Coronary artery (tissue), 2 donors: ENCODE measurements around the gene DCBLD1.
"Not testable (repeated sequence)": the region's sequence is repeated elsewhere in the genome, so short reads cannot be mapped to it uniquely, and the experiment has no call there.

ENCODE experiments used
- DNase-seq: peaks from one replicate; pipeline ENCODE4 v3.0.0-alpha.2; 2017; ENCODE audit warnings: low spot score
- H3K27ac ChIP-seq, 2 donors: fragments of 200-600 bp; sonication (generic); one replicate each; pipeline ENCODE4 v1.5.1; 2016 to 2019
- H3K4me3 ChIP-seq: fragments of 200-600 bp; sonication (generic); 2 replicates; pipeline ENCODE4 v1.5.1; 2016; ENCODE audit warnings: mild to moderate bottlenecking, moderate library complexity
- CTCF ChIP-seq: fragments of 200-600 bp; sonication (generic); IDR thresholded peaks from one replicate; pipeline ENCODE4 v1.5.1; 2019; ENCODE audit warnings: antibody characterized with exemption

The DCBLD1 gene

GRCh38 chr6:117463762-117464665, 18.5 kb upstream of the DCBLD1 start:
- no peak for DNase-seq
- Histone ChIP-seq H3K27ac (no peak overlapping the region), H3K4me3 (no peak overlapping the region)
- no peak for TF ChIP-seq CTCF

DNA sequence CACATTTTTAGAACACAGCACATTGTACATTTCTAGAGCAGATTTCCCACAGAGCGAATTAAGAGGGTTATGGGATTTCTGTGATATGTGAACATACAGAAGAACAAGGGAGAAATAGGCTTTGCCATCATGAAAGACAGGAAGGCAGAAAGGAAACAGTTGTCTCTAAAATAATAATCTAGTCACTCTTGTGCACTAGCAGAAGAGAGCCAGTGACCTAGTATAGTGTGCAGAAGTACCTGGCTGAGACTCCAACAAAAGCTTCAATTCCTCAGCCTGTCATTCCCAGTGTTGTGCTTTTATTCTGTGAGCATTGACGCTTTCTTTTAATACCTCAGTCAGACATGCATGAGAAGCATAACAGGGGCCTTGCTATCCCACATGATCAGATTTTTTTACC, 17.8 kb upstream of the DCBLD1 start:
- no peak for DNase-seq
- H3K4me3 ChIP-seq = no peak overlapping the region
- no peak for TF ChIP-seq CTCF
- no peak overlapping the region for H3K27ac ChIP-seq

GRCh38 chr6:117465691-117466090, 16.8 kb upstream of the DCBLD1 start:
- Histone ChIP-seq H3K4me3 (no peak overlapping the region), H3K27ac (no peak overlapping the region)
- no peak for DNase-seq
- TF ChIP-seq CTCF = no peak

DNA sequence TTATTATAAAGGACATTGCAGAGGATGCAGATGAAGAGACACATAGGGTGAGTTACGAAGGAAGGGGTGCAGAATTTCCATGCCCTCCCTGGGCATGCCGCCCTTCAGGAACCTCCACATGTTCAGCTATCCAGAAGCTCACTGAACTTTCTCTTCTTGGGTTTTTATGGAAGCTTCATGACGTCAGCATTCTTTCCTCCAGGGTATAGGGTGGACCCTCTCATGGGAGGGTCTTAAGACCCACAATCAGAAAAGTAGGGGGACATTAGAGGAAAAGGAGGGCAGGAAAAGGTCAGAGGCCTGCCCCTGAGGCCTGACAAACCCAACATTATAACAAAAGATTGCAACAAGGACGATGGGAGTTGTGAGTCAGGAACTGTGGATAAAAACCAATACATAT, 14.6 kb upstream of the DCBLD1 start:
- Histone ChIP-seq H3K4me3 (no peak overlapping the region), H3K27ac (no peak overlapping the region)
- no peak for DNase-seq
- TF ChIP-seq CTCF = no peak

- not testable (repeated sequence) for DNase-seq, H3K27ac ChIP-seq, H3K4me3 ChIP-seq
Observed at GRCh38 chr6:117468527-117468926, 13.9 kb upstream of the DCBLD1 start.

GRCh38 chr6:117469356-117469755, 13.1 kb upstream of the DCBLD1 start:
- DNase-seq = no peak
- TF ChIP-seq CTCF = no peak

DNA sequence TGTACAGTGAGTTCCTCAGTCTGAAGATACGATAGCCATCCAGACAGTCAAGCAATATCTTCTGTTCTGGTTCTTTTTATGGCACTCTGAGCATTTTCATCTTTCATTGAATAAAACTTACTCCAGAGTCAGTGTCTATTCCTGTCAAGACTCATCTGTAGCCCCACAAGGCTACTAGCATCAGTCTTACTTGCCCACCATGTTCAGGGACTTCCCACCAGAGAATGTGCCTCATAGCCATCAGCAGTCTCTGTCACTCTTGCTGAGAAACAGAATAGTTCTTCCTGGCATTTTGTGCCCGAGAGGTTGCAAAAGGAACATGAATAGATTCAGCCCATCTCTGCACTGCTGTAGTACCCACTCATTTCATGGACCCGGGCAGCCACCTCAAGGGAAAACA, 12.7 kb upstream of the DCBLD1 start:
- no peak overlapping the region for H3K27ac ChIP-seq
- no peak for TF ChIP-seq CTCF
- no peak overlapping the region for H3K4me3 ChIP-seq
- DNase-seq = no peak

More at GRCh38 chr6:117469356-117469755, 13.1 kb upstream of the DCBLD1 start:
- Histone ChIP-seq H3K4me3 (no peak overlapping the region), H3K27ac (no peak overlapping the region)
